HepG2 (cell line): ENCODE measurements around the gene SLC38A8. TPM values are rescaled to one million over a fixed set of nuclear protein-coding genes. Genes with fewer than 3 reads are reported as not detected.

Experiments used
- ATAC-seq: fragments of 200-7000 bp; cut with Tn5 transposase; 3 replicates; pipeline ENCODE4 v1.9.1; 2020; ENCODE audit warnings: mild to moderate bottlenecking, moderate library complexity
- BruUV-seq: library from RNA; stranded (reverse); fragments of 400-500 nt; replicated peaks from 2 replicates; lab custom pipeline; 2021; lab: Mats Ljungman, UMichigan
- CTCF ChIA-PET: fragments of 300-600 bp; formaldehyde crosslinking; extraction: SDS; loops from one replicate; lab custom pipeline; 2021; ENCODE audit warnings: low total read pairs, inconsistent platforms, low intra/inter-chr PET ratio; lab: Yijun Ruan, JAX
- POLR2A ChIA-PET: fragments of 350-600 bp; sonication (Branson Sonifier 250); formaldehyde crosslinking; loops from one replicate; lab custom pipeline; 2020; ENCODE audit warnings: antibody characterized with exemption, inconsistent platforms; lab: Yijun Ruan, JAX
- DNase-seq: peaks from one replicate; pipeline ENCODE4 v3.0.0-alpha.2; 2015; ENCODE audit warnings: low spot score
- FAIRE-seq: peaks from 3 replicates; lab custom pipeline; 2011; peaks lifted over from hg19 to GRCh38; lab: Jason Lieb, UNC
- H2AFZ ChIP-seq: one replicate; pipeline ENCODE4 v1.6.1; 2011; ENCODE audit warnings: low read length, inconsistent platforms
- H3K27ac ChIP-seq: fragments of 300-600 bp; 3 replicates; pipeline ENCODE4 v1.8.0; 2011; ENCODE audit warnings: mixed run types, mild to moderate bottlenecking, mixed read lengths, low read length, inconsistent platforms; ENCODE audit not compliant: insufficient read depth; ENCODE audit errors: extremely low read length
- H3K27me3 ChIP-seq, 2 experiments: fragments of 200-600 bp in 1 of 2; 2 replicates in 1 of 2; 3 replicates in 1 of 2; pipeline versions ENCODE4 v1.6.0 to v1.8.0; 2011; ENCODE audit warnings: low read length in 2 of 2, mild to moderate bottlenecking in 2 of 2, moderate library complexity in 2 of 2, inconsistent platforms in 1 of 2; ENCODE audit not compliant: insufficient read depth in 2 of 2, control insufficient read depth in 1 of 2
- H3K36me3 ChIP-seq, 2 experiments: fragments of 200-600 bp in 1 of 2; replicated peaks in 1 of 2; 2 replicates in 1 of 2; 3 replicates in 1 of 2; pipeline versions ENCODE4 v1.5.1 to v1.8.0; 2011; ENCODE audit warnings: low read length in 2 of 2, inconsistent platforms in 1 of 2; ENCODE audit not compliant: insufficient read depth in 2 of 2, control insufficient read depth in 1 of 2
- H3K4me1 ChIP-seq: 2 replicates; pipeline ENCODE4 v1.5.1; 2012; ENCODE audit warnings: low read length, inconsistent platforms; ENCODE audit not compliant: insufficient read depth
- H3K4me2 ChIP-seq: 2 replicates; pipeline ENCODE4 v1.6.0; 2011; ENCODE audit warnings: low read depth, low read length, inconsistent platforms
- H3K4me3 ChIP-seq, 3 experiments: fragments of 200-600 bp in 1 of 3; sonication (generic), shearing (Covaris generic) in 1 of 3; replicated peaks in 1 of 3; 2 replicates each; pipeline ENCODE4 v1.5.1; 2011 to 2016; ENCODE audit warnings: low read length in 3 of 3, inconsistent platforms in 2 of 3, low read depth in 2 of 3, mild to moderate bottlenecking in 2 of 3, control low read depth in 1 of 3, mixed read lengths in 1 of 3; ENCODE audit not compliant: insufficient read depth in 1 of 3
- H3K79me2 ChIP-seq: one replicate; pipeline ENCODE4 v1.6.1; 2011; ENCODE audit warnings: low read length, inconsistent platforms; ENCODE audit not compliant: insufficient read depth
- H3K9ac ChIP-seq: 2 replicates; pipeline ENCODE4 v1.6.0; 2011; ENCODE audit warnings: mild to moderate bottlenecking, low read depth, low read length, inconsistent platforms; ENCODE audit not compliant: insufficient read depth
- H3K9me3 ChIP-seq: 2 replicates; pipeline ENCODE4 v1.5.1; 2012; ENCODE audit warnings: mild to moderate bottlenecking, low read length
- H4K20me1 ChIP-seq: 2 replicates; pipeline ENCODE4 v1.6.0; 2011; ENCODE audit warnings: inconsistent platforms, mild to moderate bottlenecking, low read length, moderate library complexity; ENCODE audit not compliant: insufficient read depth
- BRCA1 ChIP-seq: sonication (generic); formaldehyde crosslinking; IDR thresholded peaks from 2 replicates; pipeline ENCODE4 v1.4.0; 2020; ENCODE audit warnings: missing genetic modification reagents
- DDIT3 ChIP-seq: sonication (generic); formaldehyde crosslinking; IDR thresholded peaks from 2 replicates; pipeline ENCODE4 v1.4.0; 2020; ENCODE audit warnings: mild to moderate bottlenecking, missing genetic modification reagents
- DRAP1 ChIP-seq: IDR thresholded peaks from 2 replicates; pipeline ENCODE4 v1.6.1; 2016; ENCODE audit warnings: missing genetic modification reagents, missing compliant biosample characterization
- ELF4 ChIP-seq: sonication (generic); formaldehyde crosslinking; IDR thresholded peaks from 2 replicates; pipeline ENCODE4 v1.5.0; 2020; ENCODE audit warnings: missing genetic modification reagents, mild to moderate bottlenecking, moderate library complexity, borderline replicate concordance
- HNRNPH1 ChIP-seq: fragments of 200-400 bp; formaldehyde crosslinking; optimal IDR thresholded peaks from 2 replicates; pipeline ENCODE3; 2017; ENCODE audit warnings: mild to moderate bottlenecking, low read depth, low read length
- KDM4B ChIP-seq: sonication (generic); formaldehyde crosslinking; IDR thresholded peaks from 2 replicates; pipeline ENCODE4 v1.4.0; 2020; ENCODE audit warnings: missing genetic modification reagents
- MED1 ChIP-seq: sonication (generic); formaldehyde crosslinking; IDR thresholded peaks from 2 replicates; pipeline ENCODE4 v1.4.0; 2020; ENCODE audit warnings: missing genetic modification reagents
- MED8 ChIP-seq: sonication (generic); formaldehyde crosslinking; IDR thresholded peaks from 2 replicates; pipeline ENCODE4 v1.8.1; 2023; ENCODE audit warnings: mild to moderate bottlenecking, missing genetic modification reagents; ENCODE audit not compliant: insufficient replicate concordance
- ZBTB39 ChIP-seq: sonication (generic); formaldehyde crosslinking; IDR thresholded peaks from 2 replicates; pipeline ENCODE4 v1.5.0; 2020; ENCODE audit warnings: missing genetic modification reagents
- ZNF766 ChIP-seq: sonication (generic); formaldehyde crosslinking; IDR thresholded peaks from 2 replicates; pipeline ENCODE4 v1.5.0; 2020; ENCODE audit warnings: missing genetic modification reagents, borderline replicate concordance
- ZNF800 ChIP-seq: sonication (generic); formaldehyde crosslinking; IDR thresholded peaks from 2 replicates; pipeline ENCODE4 v1.4.0; 2020; ENCODE audit warnings: missing genetic modification reagents
- WGBS: methylation state at CpG from one replicate; pipeline ENCODE4 v1.1.6; 2017; ENCODE audit warnings: low lambda C conversion rate; 5-methylcytosine and 5-hydroxymethylcytosine counted together
- in situ Hi-C: cut with HindIII; loops from 2 replicates; pipeline ENCODE4 v1.10.0; 2017; ENCODE audit warnings: low pct_unique_long_range_greater_than_20kb; ENCODE audit not compliant: extremely low pct_ligation_motif_present
- intact Hi-C: fragments of 100-400 bp; cut with micrococcal nuclease; formaldehyde crosslinking; loops from one replicate; pipeline ENCODE4 v1.10.0; 2022; ENCODE audit not compliant: unreplicated experiment
- polyA plus RNA-seq, 8 experiments: library from polyadenylated mRNA; depleted of rRNA in 3 of 8; stranded (reverse) in 7 of 8; unstranded in 1 of 8; fragments of >200 nt; fragmentation: Illumina TruSeq in 4 of 8; extraction: Trizol in 4 of 8; gene quantifications; 2 replicates each; pipeline versions ENCODE4 v1.2.1 to v1.2.3, GENCODE V29; 2011 to 2016; ENCODE audit warnings: low read depth in 4 of 8, missing spikeins in 1 of 8, mixed read lengths in 1 of 8; ENCODE audit not compliant: insufficient read depth in 1 of 8
- total RNA-seq, 5 experiments: library from RNA; depleted of rRNA; stranded (reverse); fragments of >200 nt; fragmentation: Illumina TruSeq; extraction: Trizol; gene quantifications; 2 replicates each; pipeline ENCODE4 v1.2.3, GENCODE V29; 2016; ENCODE audit warnings: low read depth in 1 of 5

The SLC38A8 gene
- total and polyA plus RNA-seq, 2 of the 13 experiments (the other 11 are each of a cell fraction or from before 2014, with no cell fraction given) = 0.24 to 0.37 TPM

GRCh38 chr16:84067640-84068039 lies 25.0 kb upstream of the SLC38A8 start:
- no peak overlapping the region for H2AFZ ChIP-seq
- intact Hi-C loops (no loop called here), in situ Hi-C loops (no loop called here)
- no peak overlapping the region for H3K9ac ChIP-seq
- TF ChIP-seq ZNF766 (CRISPR knock-in tag) (no peak), DRAP1 (CRISPR knock-in tag) (no peak), ELF4 (no peak), BRCA1 (CRISPR knock-in tag) (no peak), MED8 (CRISPR knock-in tag) (no peak), DDIT3 (CRISPR knock-in tag) (no peak), MED1 (CRISPR knock-in tag) (no peak), HNRNPH1 (no peak), KDM4B (CRISPR knock-in tag) (no peak), ZBTB39 (CRISPR knock-in tag) (no peak), ZNF800 (no peak)
- no TSS peak for BruUV-seq
- no peaks in the 10 kb centered on the region for H3K79me2 ChIP-seq
- no peak for FAIRE-seq
- H3K9me3 ChIP-seq = no peaks in the 10 kb centered on the region
- H3K27me3 ChIP-seq = no peaks in the 10 kb centered on the region
- H3K4me1 ChIP-seq = no peaks in the 10 kb centered on the region
- no peak overlapping the region for H3K27ac ChIP-seq
- ChIA-PET POLR2A (no interaction called here), CTCF (no interaction called here)
- no peak overlapping the region for H3K4me3 ChIP-seq
- ATAC-seq = no peak
- peaks cover 46 to 91% of the 10 kb centered on the region in 2 experiments for H3K36me3 ChIP-seq
- 96% methylated on average over 9 of the region's 9 CpGs for WGBS
- H3K4me2 ChIP-seq = no peak overlapping the region
- no peak for DNase-seq
- peaks cover under 1% of the 10 kb centered on the region; the same call in 1 of the 2 replicates for H4K20me1 ChIP-seq
